ENCODE data around the gene ZRANB3.

DNA sequence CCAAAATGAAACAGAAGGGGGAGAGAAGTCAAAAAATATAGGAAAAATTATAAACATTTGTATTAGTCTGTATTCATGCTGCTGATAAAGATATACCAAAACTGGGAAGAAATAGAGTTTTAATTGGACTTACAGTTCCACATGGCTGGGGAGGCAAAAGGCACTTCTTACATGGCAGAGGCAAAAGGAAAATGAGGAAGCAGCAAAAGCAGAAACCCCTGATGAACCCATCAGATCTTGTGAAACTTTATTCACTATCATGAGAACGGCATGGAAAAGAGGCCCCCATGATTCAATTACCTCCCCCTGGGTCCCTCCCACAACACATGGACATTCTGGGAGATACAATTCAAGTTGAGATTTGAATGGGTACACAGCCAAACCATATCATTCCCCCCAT is 79.1 kb downstream of the ZRANB3 start:
- TF ChIP-seq POLR2A (IDR thresholded peaks at IDR 0.05; ENCODE audit: low read length) (no peak), GATA1 (IDR thresholded peaks at IDR 0.05; ENCODE audit: low read depth, low read length) (no peak)
